K562 (cell line): ENCODE data around the gene SPATA3. TPM values are rescaled to one million over a fixed set of nuclear protein-coding genes. Genes with fewer than 3 reads are reported as not detected.

ENCODE experiments used
- ATAC-seq: fragments of 200-7000 bp; cut with Tn5 transposase; 3 replicates; pipeline ENCODE4 v1.9.1; 2020; ENCODE audit warnings: moderate library complexity
- BruUV-seq: library from RNA; stranded (reverse); fragments of 400-500 nt; replicated peaks from 2 replicates; lab custom pipeline; 2021; lab: Mats Ljungman, UMichigan
- CTCF ChIA-PET: fragments of 300-600 bp; formaldehyde crosslinking; extraction: SDS; loops from one replicate; lab custom pipeline; 2021; ENCODE audit warnings: low intra/inter-chr PET ratio; lab: Yijun Ruan, JAX
- POLR2A ChIA-PET: fragments of 300-600, 350-650 bp; sonication (Branson Sonifier 250); formaldehyde crosslinking; extraction: SDS; loops from one replicate; lab custom pipeline; 2021; ENCODE audit warnings: antibody characterized with exemption, inconsistent platforms; lab: Yijun Ruan, JAX
- DNase-seq, 4 experiments: peaks; one replicate each; pipeline versions ENCODE4 v3.0.0 to v3.0.0-alpha.2; 2011 to 2018; ENCODE audit warnings: low spot score in 3 of 4, mixed read lengths in 3 of 4; ENCODE audit errors: extremely low read depth in 1 of 4
- FAIRE-seq: peaks from 2 replicates; lab custom pipeline; 2011; peaks lifted over from hg19 to GRCh38; lab: Jason Lieb, UNC
- H2AFZ ChIP-seq: 2 replicates; pipeline ENCODE4 v1.6.0; 2011; ENCODE audit warnings: low read depth, low read length, control low read depth, inconsistent platforms
- H3K27ac ChIP-seq: fragments of 200-600 bp; 3 replicates; pipeline ENCODE4 v1.8.0; 2011; ENCODE audit warnings: low read depth, mild to moderate bottlenecking, control low read depth, inconsistent platforms, low read length, moderate library complexity, mixed read lengths; ENCODE audit errors: extremely low read depth
- H3K27me3 ChIP-seq, 2 experiments: fragments of 300-600 bp in 1 of 2; 2 replicates in 1 of 2; 3 replicates in 1 of 2; pipeline versions ENCODE4 v1.6.0 to v1.8.0; 2011; ENCODE audit warnings: inconsistent platforms in 2 of 2, low read length in 2 of 2, mild to moderate bottlenecking in 1 of 2, mixed read lengths in 1 of 2, moderate library complexity in 1 of 2; ENCODE audit not compliant: control insufficient read depth in 2 of 2, insufficient read depth in 2 of 2
- H3K36me3 ChIP-seq: fragments of 300-600 bp; 3 replicates; pipeline ENCODE4 v1.8.0; 2011; ENCODE audit warnings: mild to moderate bottlenecking, low read length, inconsistent platforms; ENCODE audit not compliant: control insufficient read depth, insufficient read depth
- H3K4me1 ChIP-seq, 2 experiments: fragments of 200-600 bp in 1 of 2; replicated peaks in 1 of 2; 2 replicates in 1 of 2; 3 replicates in 1 of 2; pipeline versions ENCODE4 v1.5.1 to v1.8.0; 2011; ENCODE audit warnings: inconsistent platforms in 2 of 2, low read length in 2 of 2, mild to moderate bottlenecking in 1 of 2, mixed read lengths in 1 of 2, moderate library complexity in 1 of 2; ENCODE audit not compliant: control insufficient read depth in 2 of 2, insufficient read depth in 2 of 2
- H3K4me2 ChIP-seq: 2 replicates; pipeline ENCODE4 v1.6.1; 2011; ENCODE audit warnings: low read length, control low read depth, inconsistent platforms, mixed read lengths; ENCODE audit not compliant: insufficient read depth
- H3K4me3 ChIP-seq: fragments of 200-600 bp; sonication (generic), shearing (Covaris generic); 2 replicates; pipeline ENCODE4 v1.5.1; 2016; ENCODE audit warnings: control low read depth, inconsistent platforms
- H3K79me2 ChIP-seq: fragments of 200-600 bp; 3 replicates; pipeline ENCODE4 v1.8.0; 2011; ENCODE audit warnings: low read length, inconsistent platforms; ENCODE audit not compliant: control insufficient read depth, insufficient read depth
- H3K9ac ChIP-seq, 2 experiments: 2 replicates each; pipeline versions ENCODE4 v1.6.0 to v1.6.1; 2011; ENCODE audit warnings: low read depth in 2 of 2, low read length in 2 of 2, control low read depth in 1 of 2, inconsistent platforms in 1 of 2, mild to moderate bottlenecking in 1 of 2, mixed read lengths in 1 of 2; ENCODE audit not compliant: insufficient read depth in 1 of 2
- H3K9me1 ChIP-seq: one replicate; pipeline ENCODE4 v1.6.0; 2011; ENCODE audit warnings: inconsistent platforms, mild to moderate bottlenecking, low read length, moderate library complexity; ENCODE audit not compliant: control insufficient read depth, insufficient read depth
- H3K9me3 ChIP-seq: replicated peaks from 2 replicates; pipeline ENCODE4 v1.5.1; 2011; ENCODE audit warnings: low read depth, low read length, inconsistent platforms; ENCODE audit not compliant: control insufficient read depth, insufficient read depth
- H4K20me1 ChIP-seq: replicated peaks from 2 replicates; pipeline ENCODE4 v1.6.1; 2011; ENCODE audit warnings: low read length, inconsistent platforms, mixed read lengths; ENCODE audit not compliant: control insufficient read depth, insufficient read depth
- CSDE1 ChIP-seq, 2 experiments: fragments of 450-650 bp; IDR thresholded peaks; 2 replicates each; pipeline ENCODE4 v1.6.1; 2016; ENCODE audit warnings: mild to moderate bottlenecking in 1 of 2
- HMG20B ChIP-seq: fragments of 250-450 bp; sonication (Bioruptor Pico); IDR thresholded peaks from 2 replicates; pipeline ENCODE4 v1.5.0; 2021; ENCODE audit warnings: mild to moderate bottlenecking
- PHF20 ChIP-seq: fragments of 450-650 bp; IDR thresholded peaks from 2 replicates; pipeline ENCODE4 v1.6.1; 2018; ENCODE audit not compliant: partially characterized antibody
- SRSF1 ChIP-seq: fragments of 200-400 bp; formaldehyde crosslinking; IDR thresholded peaks from 2 replicates; pipeline ENCODE4 v1.6.1; 2017; ENCODE audit warnings: mild to moderate bottlenecking, low read depth, low read length, moderate library complexity
- TOE1 ChIP-seq, 2 experiments: fragments of 450-650 bp in 1 of 2; sonication (generic) in 1 of 2; formaldehyde crosslinking in 1 of 2; IDR thresholded peaks; 2 replicates each; pipeline versions ENCODE4 v1.7.1 to v1.8.0; 2016 to 2022; ENCODE audit warnings: borderline replicate concordance in 2 of 2, mild to moderate bottlenecking in 2 of 2, antibody characterized with exemption in 1 of 2, inconsistent platforms in 1 of 2, low read depth in 1 of 2, missing genetic modification reagents in 1 of 2, moderate library complexity in 1 of 2
- USF2 ChIP-seq: sonication (generic); formaldehyde crosslinking; IDR thresholded peaks from 2 replicates; pipeline ENCODE4 v1.5.0; 2020; ENCODE audit warnings: missing genetic modification reagents
- ZNF318 ChIP-seq, 2 experiments: fragments of 450-650 bp; IDR thresholded peaks; 2 replicates each; pipeline ENCODE4 v1.6.1; 2016; ENCODE audit warnings: mild to moderate bottlenecking in 2 of 2, borderline replicate concordance in 1 of 2, low read depth in 1 of 2, moderate library complexity in 1 of 2
- ZNF384 ChIP-seq: IDR thresholded peaks from 2 replicates; pipeline ENCODE4 v1.6.1; 2012; ENCODE audit warnings: low read depth, low read length, improper control_type of control experiment
- WGBS: fragments of 100-300 bp; shearing (Covaris generic); methylation state at CpG from one replicate; pipeline ENCODE4 v1.1.6; 2016; ENCODE audit warnings: low coverage, mixed read lengths; ENCODE audit not compliant: insufficient coverage; ENCODE audit errors: missing lambda C conversion rate; 5-methylcytosine and 5-hydroxymethylcytosine counted together
- in situ Hi-C: fragments of 300-500 bp; cut with MboI; formaldehyde crosslinking; loops from 4 replicates; pipeline ENCODE4 v1.15.0; 2018; ENCODE audit warnings: inconsistent platforms, mixed read lengths
- intact Hi-C: fragments of 100-400 bp; cut with micrococcal nuclease; formaldehyde crosslinking; loops from 2 replicates; pipeline ENCODE4 v1.14.2; 2022
- polyA plus RNA-seq, 8 experiments: library from polyadenylated mRNA; depleted of rRNA in 4 of 8; stranded (reverse) in 5 of 8; unstranded in 3 of 8; fragments of >200 nt; fragmentation: Nextera tagmentation in 2 of 8; fragmentation: Illumina TruSeq in 1 of 8; extraction: Ambion mirVana in 2 of 8; extraction: Trizol in 1 of 8; gene quantifications; 2 replicates each; pipeline versions ENCODE4 v1.2.1 to v1.2.3, GENCODE V29; 2011 to 2014; ENCODE audit warnings: inconsistent platforms in 1 of 8, missing spikeins in 1 of 8
- total RNA-seq, 7 experiments: library from RNA; depleted of rRNA in 6 of 7; stranded (reverse); fragments of >200 nt in 6 of 7; fragmentation: Illumina TruSeq in 2 of 7; extraction: Trizol in 2 of 7; gene quantifications; 2 replicates each; pipeline versions ENCODE4 v1.2.1 to v1.2.3, GENCODE V29; 2011 to 2021; ENCODE audit warnings: low replicate concordance in 1 of 7
- TF ChIP-seq, protein P1 (sequence below): fragments of 250-450 bp; sonication (Bioruptor Pico); IDR thresholded peaks from 2 replicates; pipeline ENCODE4 v1.8.0; 2022; ENCODE audit warnings: inconsistent platforms

The SPATA3 gene
- total and polyA plus RNA-seq, 9 of the 15 experiments (the other 6 are each of a cell fraction or from before 2014, with no cell fraction given), result not detected

- DNase-seq (no peak), ATAC-seq (no peak), FAIRE-seq (no peak)
- Histone ChIP-seq H3K9ac (no peak overlapping the region), H3K79me2 (no peaks in the 10 kb centered on the region), H3K27ac (no peak overlapping the region), H2AFZ (no peak overlapping the region), H3K4me2 (no peak overlapping the region), H3K4me1 (peaks cover 0 to 6% of the 10 kb centered on the region in 2 experiments; a peak in 2 of 5 replicates), H4K20me1 (no peaks in the 10 kb centered on the region), H3K36me3 (no peaks in the 10 kb centered on the region), H3K4me3 (no peak overlapping the region), H3K27me3 (peaks cover 6 to 32% of the 10 kb centered on the region in 2 experiments), H3K9me3 (no peaks in the 10 kb centered on the region), H3K9me1 (no peaks in the 10 kb centered on the region)
- BruUV-seq, result no TSS peak
- POLR2A ChIA-PET, result no interaction called here
- 2% methylated on average over 5 of the region's 5 CpGs for WGBS
- intact Hi-C loops, result no loop called here
- CTCF ChIA-PET, result no interaction called here
- in situ Hi-C loops, result no loop called here
- TF ChIP-seq CSDE1 (IDR thresholded peaks at IDR 0.05) (no peak), HMG20B (CRISPR knock-in tag) (no peak), USF2 (no peak), TOE1 (IDR thresholded peaks at IDR 0.05; ENCODE audit: borderline replicate concordance) (no peak), TOE1 (CRISPR knock-in tag; IDR thresholded peaks at IDR 0.05; ENCODE audit: borderline replicate concordance, low read depth) (no peak), SRSF1 (no peak), ZNF318 (IDR thresholded peaks at IDR 0.05; ENCODE audit: borderline replicate concordance in 1 of 2, low read depth in 1 of 2) (no peak), ZNF384 (no peak), PHF20 (no peak)
- TF ChIP-seq, protein P1, sequence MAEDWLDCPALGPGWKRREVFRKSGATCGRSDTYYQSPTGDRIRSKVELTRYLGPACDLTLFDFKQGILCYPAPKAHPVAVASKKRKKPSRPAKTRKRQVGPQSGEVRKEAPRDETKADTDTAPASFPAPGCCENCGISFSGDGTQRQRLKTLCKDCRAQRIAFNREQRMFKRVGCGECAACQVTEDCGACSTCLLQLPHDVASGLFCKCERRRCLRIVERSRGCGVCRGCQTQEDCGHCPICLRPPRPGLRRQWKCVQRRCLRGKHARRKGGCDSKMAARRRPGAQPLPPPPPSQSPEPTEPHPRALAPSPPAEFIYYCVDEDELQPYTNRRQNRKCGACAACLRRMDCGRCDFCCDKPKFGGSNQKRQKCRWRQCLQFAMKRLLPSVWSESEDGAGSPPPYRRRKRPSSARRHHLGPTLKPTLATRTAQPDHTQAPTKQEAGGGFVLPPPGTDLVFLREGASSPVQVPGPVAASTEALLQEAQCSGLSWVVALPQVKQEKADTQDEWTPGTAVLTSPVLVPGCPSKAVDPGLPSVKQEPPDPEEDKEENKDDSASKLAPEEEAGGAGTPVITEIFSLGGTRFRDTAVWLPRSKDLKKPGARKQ (CRISPR knock-in tag), result no peak
Observed at GRCh38 chr2:231032575-231033140, 36.7 kb downstream of the SPATA3 start.
